Caco-2 (cell line): ENCODE data around the gene ZC3H4. TPM values are rescaled to one million over a fixed set of nuclear protein-coding genes. Genes with fewer than 3 reads are reported as not detected.
A peak's percentile ranks its signal among the peaks of the same experiment; 100 is the strongest.
"Not testable (repeated sequence)": the region's sequence is repeated elsewhere in the genome, so short reads cannot be mapped to it uniquely, and the experiment has no call there.

Experiments used
- BruUV-seq: library from RNA; stranded (reverse); fragments of 400-500 nt; replicated peaks from 2 replicates; lab custom pipeline; 2021; lab: Mats Ljungman, UMichigan
- CTCF ChIA-PET: fragments of 300-600 bp; sonication (Branson Sonifier 250); formaldehyde crosslinking; loops from one replicate; lab custom pipeline; 2022; ENCODE audit warnings: antibody characterized with exemption; lab: Charles Lee
- POLR2A ChIA-PET: fragments of 300-600 bp; sonication (Branson Sonifier 250); formaldehyde crosslinking; loops from one replicate; lab custom pipeline; 2022; ENCODE audit warnings: antibody characterized with exemption; lab: Charles Lee
- DNase-seq, 2 experiments: peaks; one replicate each; pipeline versions ENCODE4 v3.0.0 to v3.0.0-alpha.2; 2020 to 2022
- H3K27me3 ChIP-seq: replicated peaks from 2 replicates; pipeline ENCODE4 v1.6.0; 2011; ENCODE audit warnings: low read length; ENCODE audit not compliant: control insufficient read depth, insufficient read depth
- H3K36me3 ChIP-seq: 2 replicates; pipeline ENCODE4 v1.5.1; 2011; ENCODE audit warnings: low read length; ENCODE audit not compliant: control insufficient read depth, insufficient read depth
- H3K4me1 ChIP-seq: fragments of 250-450 bp; sonication (Bioruptor Pico); 2 replicates; pipeline ENCODE4 v1.5.1; 2020; ENCODE audit warnings: mild to moderate bottlenecking
- H3K4me3 ChIP-seq: 2 replicates; pipeline ENCODE4 v1.5.1; 2011; ENCODE audit warnings: low read depth, mild to moderate bottlenecking, control low read depth, low read length
- H3K9me3 ChIP-seq: fragments of 250-450 bp; sonication (Bioruptor Pico); 2 replicates; pipeline ENCODE4 v1.5.1; 2020; ENCODE audit warnings: mild to moderate bottlenecking, moderate library complexity
- H3K27ac Mint-ChIP-seq: one replicate; pipeline ENCODE4 v1.8.0; 2022; ENCODE audit warnings: mixed read lengths; ENCODE audit not compliant: unreplicated experiment
- H3K27me3 Mint-ChIP-seq: one replicate; pipeline ENCODE4 v1.8.0; 2022; ENCODE audit warnings: mixed read lengths; ENCODE audit not compliant: insufficient read depth, unreplicated experiment
- H3K36me3 Mint-ChIP-seq: one replicate; pipeline ENCODE4 v1.8.0; 2022; ENCODE audit warnings: mild to moderate bottlenecking, mixed read lengths; ENCODE audit not compliant: insufficient read depth, unreplicated experiment
- H3K4me1 Mint-ChIP-seq: one replicate; pipeline ENCODE4 v1.8.0; 2022; ENCODE audit warnings: low read depth, mixed read lengths; ENCODE audit not compliant: unreplicated experiment
- H3K4me3 Mint-ChIP-seq: one replicate; pipeline ENCODE4 v1.8.0; 2022; ENCODE audit warnings: mild to moderate bottlenecking, moderate library complexity, mixed read lengths; ENCODE audit not compliant: unreplicated experiment
- H3K9me3 Mint-ChIP-seq: one replicate; pipeline ENCODE4 v1.8.0; 2022; ENCODE audit warnings: mixed read lengths; ENCODE audit not compliant: unreplicated experiment
- intact Hi-C: fragments of 100-400 bp; cut with micrococcal nuclease; formaldehyde crosslinking; loops from one replicate; pipeline ENCODE4 v1.10.0; 2022; ENCODE audit not compliant: unreplicated experiment
- total RNA-seq: library from RNA; stranded (reverse); gene quantifications from 2 replicates; pipeline ENCODE4 v1.2.3, GENCODE V29; 2022
- TF ChIP-seq, protein P1 (sequence below), 2 experiments: fragments of 200-600 bp in 1 of 2; IDR thresholded peaks; 1 replicate in 1 of 2; 2 replicates in 1 of 2; pipeline versions ENCODE4 v1.5.1 to v1.8.0; 2011 to 2022; ENCODE audit warnings: antibody characterized with exemption in 1 of 2, control low read depth in 1 of 2, inconsistent platforms in 1 of 2, low read depth in 1 of 2, low read length in 1 of 2, mild to moderate bottlenecking in 1 of 2, moderate library complexity in 1 of 2; ENCODE audit not compliant: insufficient read depth in 1 of 2, severe bottlenecking in 1 of 2, unreplicated experiment in 1 of 2

ZC3H4 gene
- total RNA-seq, 1 experiment from 2014 or later = 70.3 TPM

DNA sequence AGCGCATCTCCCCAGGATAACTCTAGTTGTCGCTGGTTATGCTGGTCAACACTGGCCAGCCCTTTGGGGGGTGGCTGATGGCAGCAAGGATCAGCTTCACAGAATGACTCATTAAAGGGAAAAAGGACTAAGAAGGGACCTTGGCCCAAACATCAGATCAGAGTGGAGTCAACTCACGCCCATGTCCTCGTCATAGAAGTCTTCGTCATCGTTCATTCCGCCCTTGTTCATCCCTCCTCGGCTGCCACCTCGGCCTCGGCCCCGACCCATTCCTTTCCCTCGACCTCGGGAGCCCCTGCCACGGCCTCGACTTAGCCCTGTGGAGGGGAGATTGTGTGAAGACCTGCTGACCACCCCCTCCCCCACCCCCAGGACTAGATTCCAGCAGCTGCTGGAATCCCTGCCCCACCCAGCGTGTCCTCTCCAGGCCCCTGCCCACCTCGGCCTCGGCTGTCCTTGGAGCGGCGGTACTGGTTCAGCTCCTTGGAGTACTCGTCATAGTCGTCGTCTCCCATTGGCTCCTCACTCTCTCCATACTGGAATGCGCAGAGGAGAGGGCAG is 28.6 kb downstream of the ZC3H4 start:
- no TSS peak for BruUV-seq
- H3K36me3 Mint-ChIP-seq = peaks cover 88% of the 10 kb centered on the region
- intact Hi-C loops = no loop called here
- peaks cover 14% of the 10 kb centered on the region for H3K36me3 ChIP-seq
- peak overlapping the region; percentile 15 for H3K27ac Mint-ChIP-seq
- ChIA-PET POLR2A (interaction anchor here (0.5 kb wide), 1 partner anchor 28 kb away, joined by 3 read pairs; no protein-coding TSS in a partner anchor), CTCF (no interaction called here)
- no peaks in the 10 kb centered on the region for H3K9me3 ChIP-seq
- H3K27me3 Mint-ChIP-seq = no peaks in the 10 kb centered on the region
- no peak for DNase-seq
- TF ChIP-seq, protein P1, sequence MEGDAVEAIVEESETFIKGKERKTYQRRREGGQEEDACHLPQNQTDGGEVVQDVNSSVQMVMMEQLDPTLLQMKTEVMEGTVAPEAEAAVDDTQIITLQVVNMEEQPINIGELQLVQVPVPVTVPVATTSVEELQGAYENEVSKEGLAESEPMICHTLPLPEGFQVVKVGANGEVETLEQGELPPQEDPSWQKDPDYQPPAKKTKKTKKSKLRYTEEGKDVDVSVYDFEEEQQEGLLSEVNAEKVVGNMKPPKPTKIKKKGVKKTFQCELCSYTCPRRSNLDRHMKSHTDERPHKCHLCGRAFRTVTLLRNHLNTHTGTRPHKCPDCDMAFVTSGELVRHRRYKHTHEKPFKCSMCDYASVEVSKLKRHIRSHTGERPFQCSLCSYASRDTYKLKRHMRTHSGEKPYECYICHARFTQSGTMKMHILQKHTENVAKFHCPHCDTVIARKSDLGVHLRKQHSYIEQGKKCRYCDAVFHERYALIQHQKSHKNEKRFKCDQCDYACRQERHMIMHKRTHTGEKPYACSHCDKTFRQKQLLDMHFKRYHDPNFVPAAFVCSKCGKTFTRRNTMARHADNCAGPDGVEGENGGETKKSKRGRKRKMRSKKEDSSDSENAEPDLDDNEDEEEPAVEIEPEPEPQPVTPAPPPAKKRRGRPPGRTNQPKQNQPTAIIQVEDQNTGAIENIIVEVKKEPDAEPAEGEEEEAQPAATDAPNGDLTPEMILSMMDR (IDR thresholded peaks at IDR 0.05; ENCODE audit: insufficient read depth in 1 of 2, low read depth in 1 of 2, low read length in 1 of 2, severe bottlenecking in 1 of 2, unreplicated experiment in 1 of 2) = no peak
- no peak overlapping the region for H3K4me3 Mint-ChIP-seq
- no peaks in the 10 kb centered on the region for H3K27me3 ChIP-seq
- peaks cover 7% of the 10 kb centered on the region for H3K4me1 Mint-ChIP-seq
- no peak overlapping the region for H3K4me3 ChIP-seq
- H3K9me3 Mint-ChIP-seq = no peaks in the 10 kb centered on the region
- peaks cover 22% of the 10 kb centered on the region for H3K4me1 ChIP-seq

DNA sequence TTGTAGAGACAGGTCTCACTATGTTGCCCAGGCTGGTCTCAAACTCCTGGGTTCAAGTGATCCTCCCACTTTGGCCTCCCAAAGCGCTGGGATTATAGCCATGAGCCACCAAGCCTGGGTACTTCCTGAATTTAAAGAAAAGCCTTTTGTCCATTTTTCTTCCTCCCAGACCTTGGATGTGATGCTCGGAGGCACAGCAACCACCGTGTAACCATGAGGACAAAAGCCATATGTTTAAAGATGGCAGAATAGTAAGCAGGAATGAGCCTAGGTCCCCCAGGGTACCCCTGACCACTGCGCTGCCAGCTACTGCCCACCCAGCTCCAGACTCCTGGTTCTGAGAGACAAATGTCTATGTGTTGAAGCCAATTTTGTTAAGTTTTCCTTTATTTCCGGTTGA is 31.1 kb downstream of the ZC3H4 start:
- Mint-ChIP-seq H3K4me3 (no peak overlapping the region), H3K27me3 (no peaks in the 10 kb centered on the region), H3K9me3 (no peaks in the 10 kb centered on the region), H3K27ac (no peak overlapping the region), H3K36me3 (peaks cover 89% of the 10 kb centered on the region), H3K4me1 (peaks cover 7% of the 10 kb centered on the region)
- no peak for DNase-seq
- Histone ChIP-seq H3K27me3 (no peaks in the 10 kb centered on the region), H3K4me1 (peaks cover 20% of the 10 kb centered on the region), H3K9me3 (no peaks in the 10 kb centered on the region), H3K36me3 (peaks cover 14% of the 10 kb centered on the region), H3K4me3 (no peak overlapping the region)
- TF ChIP-seq, protein P1 (IDR thresholded peaks at IDR 0.05; ENCODE audit: insufficient read depth in 1 of 2, low read depth in 1 of 2, low read length in 1 of 2, severe bottlenecking in 1 of 2, unreplicated experiment in 1 of 2) = no peak
- intact Hi-C loops = no loop called here
- POLR2A ChIA-PET = no interaction called here
- CTCF ChIA-PET = no interaction called here
- BruUV-seq = no TSS peak

DNA sequence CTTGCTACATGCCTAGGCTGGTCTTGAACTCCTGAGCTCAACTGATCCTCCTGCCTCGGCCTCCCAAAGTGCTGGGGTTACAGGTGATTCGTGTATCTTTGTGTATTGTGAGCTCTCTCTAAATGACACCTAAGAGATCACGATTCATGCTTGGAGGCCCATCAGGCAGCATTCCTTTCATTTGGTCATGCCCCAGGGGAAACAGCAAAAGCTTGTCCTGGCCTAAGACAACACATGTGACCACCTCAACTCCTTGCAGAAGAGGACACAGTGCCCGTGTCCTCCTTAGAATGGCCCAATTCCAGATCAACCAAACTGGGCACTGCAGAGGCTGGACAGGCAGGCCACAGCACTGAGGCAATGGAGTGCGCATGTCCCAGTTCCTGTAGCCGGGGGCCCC is 32.5 kb downstream of the ZC3H4 start:
- H3K4me3 Mint-ChIP-seq = no peak overlapping the region
- Histone ChIP-seq H3K4me1 (peaks cover 20% of the 10 kb centered on the region), H3K4me3 (no peak overlapping the region), H3K27me3 (no peaks in the 10 kb centered on the region), H3K9me3 (no peaks in the 10 kb centered on the region), H3K36me3 (peaks cover 15% of the 10 kb centered on the region)
- H3K4me1 Mint-ChIP-seq = peaks cover 7% of the 10 kb centered on the region
- TF ChIP-seq, protein P1 (IDR thresholded peaks at IDR 0.05; ENCODE audit: insufficient read depth in 1 of 2, low read depth in 1 of 2, low read length in 1 of 2, severe bottlenecking in 1 of 2, unreplicated experiment in 1 of 2) = no peak
- H3K27ac Mint-ChIP-seq = no peak overlapping the region
- no TSS peak for BruUV-seq
- DNase-seq = no peak
- H3K36me3 Mint-ChIP-seq = peaks cover 89% of the 10 kb centered on the region
- H3K9me3 Mint-ChIP-seq = no peaks in the 10 kb centered on the region
- no peaks in the 10 kb centered on the region for H3K27me3 Mint-ChIP-seq
- POLR2A ChIA-PET = interaction anchor here (1.6 kb wide), 1 partner anchor 32 kb away, joined by 11 read pairs; the partner anchor contains the start of gene ZC3H4
- intact Hi-C loops = no loop called here
- CTCF ChIA-PET = interaction anchor here (0.5 to 0.8 kb wide), 2 partner anchors 45 to 329 kb away, joined by 4 read pairs; no protein-coding TSS in a partner anchor

DNA sequence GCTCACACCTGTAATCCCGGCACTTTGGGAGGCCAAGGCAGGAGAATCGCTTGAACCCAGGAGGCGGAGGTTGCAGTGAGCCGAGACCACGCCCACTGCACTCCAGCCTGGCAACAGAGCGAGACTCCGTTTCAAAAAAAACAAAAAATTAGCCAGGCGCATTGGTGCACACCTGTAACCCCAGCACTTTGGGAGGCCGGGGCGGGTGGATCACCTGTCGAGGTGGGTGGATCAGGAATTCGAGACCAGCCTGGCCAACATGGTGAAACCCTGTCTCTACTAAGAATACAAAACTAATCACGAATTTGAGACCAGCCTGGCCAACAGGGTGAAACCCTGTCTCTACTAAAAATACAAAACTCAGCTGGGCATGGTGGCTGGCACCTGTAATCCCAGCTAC is 35.2 kb downstream of the ZC3H4 start:
- H3K4me3 Mint-ChIP-seq, H3K9me3 Mint-ChIP-seq, H3K27ac Mint-ChIP-seq, CTCF ChIA-PET, H3K27me3 Mint-ChIP-seq, H3K9me3 ChIP-seq, BruUV-seq, H3K27me3 ChIP-seq, POLR2A ChIA-PET, H3K4me3 ChIP-seq, DNase-seq, H3K4me1 Mint-ChIP-seq: not testable (repeated sequence)
- Histone ChIP-seq H3K36me3 (peaks cover 11% of the 10 kb centered on the region), H3K4me1 (peaks cover 20% of the 10 kb centered on the region)
- intact Hi-C loops = loop anchor here (5.0 kb wide), 2 partner anchors 34 to 41 kb away; partner anchors contain the start of gene ZC3H4
- peaks cover 86% of the 10 kb centered on the region for H3K36me3 Mint-ChIP-seq
